PC-3 (cell line): ENCODE results near the gene FBLN1. TPM values are rescaled to one million over a fixed set of nuclear protein-coding genes. Genes with fewer than 3 reads are reported as not detected.

Source experiments
- ATAC-seq: fragments of 200-7000 bp; cut with Tn5 transposase; 2 replicates; pipeline ENCODE4 v1.9.1; 2020; ENCODE audit warnings: mild to moderate bottlenecking, moderate library complexity
- BruUV-seq: library from RNA; stranded (reverse); fragments of 400-500 nt; replicated peaks from 2 replicates; lab custom pipeline; 2021; lab: Mats Ljungman, UMichigan
- CTCF ChIA-PET: fragments of 300-600 bp; sonication (Branson Sonifier 250); formaldehyde crosslinking; loops from one replicate; lab custom pipeline; 2022; ENCODE audit warnings: antibody characterized with exemption; lab: Charles Lee
- POLR2A ChIA-PET: fragments of 300-600 bp; sonication (Branson Sonifier 250); formaldehyde crosslinking; loops from one replicate; lab custom pipeline; 2022; ENCODE audit warnings: antibody characterized with exemption; ENCODE audit not compliant: unreplicated experiment; lab: Charles Lee
- DNase-seq: peaks from one replicate; pipeline ENCODE4 v3.0.0-alpha.2; 2015
- H2AFZ ChIP-seq: fragments of 300-600 bp; sonication (generic); 2 replicates; pipeline ENCODE4 v1.6.0; 2016; ENCODE audit warnings: antibody characterized with exemption, low read length
- H3F3A ChIP-seq: fragments of 300-600 bp; sonication (generic); one replicate; pipeline ENCODE4 v1.6.0; 2017; ENCODE audit warnings: antibody characterized with exemption, low read length, control low read depth, mild to moderate bottlenecking; ENCODE audit not compliant: unreplicated experiment
- H3K27ac ChIP-seq: fragments of 300-600 bp; sonication (generic); 2 replicates; pipeline ENCODE4 v1.5.1; 2016; ENCODE audit warnings: mild to moderate bottlenecking, low read length
- H3K27me3 ChIP-seq: fragments of 300-600 bp; sonication (generic); 2 replicates; pipeline ENCODE4 v1.6.1; 2016; ENCODE audit warnings: low read length, mixed read lengths
- H3K36me3 ChIP-seq: fragments of 300-600 bp; sonication (generic); 2 replicates; pipeline ENCODE4 v1.6.1; 2016; ENCODE audit warnings: low read depth, mixed run types, low read length, mixed read lengths
- H3K4me1 ChIP-seq: fragments of 300-600 bp; sonication (generic); 2 replicates; pipeline ENCODE4 v1.5.1; 2016; ENCODE audit warnings: low read length; ENCODE audit not compliant: insufficient read depth
- H3K4me2 ChIP-seq: fragments of 300-600 bp; sonication (generic); 2 replicates; pipeline ENCODE4 v1.6.0; 2016; ENCODE audit warnings: low read length
- H3K4me3 ChIP-seq: fragments of 300-600 bp; sonication (generic); 2 replicates; pipeline ENCODE4 v1.5.1; 2016; ENCODE audit warnings: mild to moderate bottlenecking, low read length, mixed read lengths
- H3K79me2 ChIP-seq: fragments of 300-600 bp; sonication (generic); 2 replicates; pipeline ENCODE4 v1.6.1; 2017; ENCODE audit warnings: low read length, mixed read lengths
- H3K9ac ChIP-seq: fragments of 300-600 bp; sonication (generic); 2 replicates; pipeline ENCODE4 v1.6.0; 2016; ENCODE audit warnings: mild to moderate bottlenecking, low read length
- H3K9me2 ChIP-seq: fragments of 300-600 bp; sonication (generic); replicated peaks from 2 replicates; pipeline ENCODE4 v1.6.1; 2016; ENCODE audit warnings: mixed run types, low read length, mixed read lengths
- H3K9me3 ChIP-seq: fragments of 300-600 bp; sonication (generic); 2 replicates; pipeline ENCODE4 v1.6.1; 2016; ENCODE audit warnings: low read length, mixed read lengths
- H4K20me1 ChIP-seq: fragments of 300-600 bp; sonication (generic); 2 replicates; pipeline ENCODE4 v1.6.1; 2016; ENCODE audit warnings: low read length, mixed read lengths
- CTCF ChIP-seq: fragments of 300-600 bp; sonication (generic); conservative IDR thresholded peaks from 2 replicates; pipeline ENCODE4 v1.5.1; 2017; ENCODE audit warnings: antibody characterized with exemption, low read depth, mild to moderate bottlenecking, low read length
- EZH2 ChIP-seq: fragments of 300-600 bp; sonication (generic); IDR thresholded peaks from one replicate; pipeline ENCODE4 v1.6.1; 2017; ENCODE audit warnings: antibody characterized with exemption, mild to moderate bottlenecking, low read length; ENCODE audit not compliant: unreplicated experiment
- EZH2phosphoT487 ChIP-seq: fragments of 300-600 bp; sonication (generic); IDR thresholded peaks from 2 replicates; pipeline ENCODE4 v1.6.1; 2018; ENCODE audit warnings: mild to moderate bottlenecking, antibody characterized with exemption, low read length, borderline replicate concordance
- intact Hi-C: fragments of 100-400 bp; cut with micrococcal nuclease; formaldehyde crosslinking; loops from 2 replicates; pipeline ENCODE4 v1.9.0; 2023
- total RNA-seq: library from RNA; depleted of rRNA; stranded (reverse); fragments of >200 nt; gene quantifications from 2 replicates; pipeline ENCODE4 v1.2.3, GENCODE V29; 2014

The FBLN1 gene
- total RNA-seq, 1 experiment from 2014 or later: 13.4 TPM

GRCh38 chr22:45497351-45498145, 5.1 kb upstream of the FBLN1 start:
- Histone ChIP-seq H3K4me3 (no peak overlapping the region), H4K20me1 (no peaks in the 10 kb centered on the region), H3F3A (no peaks in the 10 kb centered on the region), H3K4me1 (no peaks in the 10 kb centered on the region; the same call in 1 of the 2 replicates), H3K9ac (no peak overlapping the region), H3K9me2 (no peaks in the 10 kb centered on the region), H3K27ac (no peak overlapping the region), H3K4me2 (no peak overlapping the region), H3K79me2 (no peaks in the 10 kb centered on the region), H3K36me3 (no peaks in the 10 kb centered on the region), H3K9me3 (no peaks in the 10 kb centered on the region), H2AFZ (no peak overlapping the region), H3K27me3 (no peaks in the 10 kb centered on the region)
- TF ChIP-seq EZH2phosphoT487: no peak
- no peak for TF ChIP-seq EZH2
- TF ChIP-seq CTCF: no peak
- CTCF ChIA-PET: no interaction called here
- intact Hi-C loops: no loop called here
- DNase-seq (no peak), ATAC-seq (no peak)
- no TSS peak for BruUV-seq
- POLR2A ChIA-PET: no interaction called here

GRCh38 chr22:45499746-45500145, 2.9 kb upstream of the FBLN1 start:
- POLR2A ChIA-PET: no interaction called here
- CTCF ChIA-PET: no interaction called here

More at GRCh38 chr22:45499746-45500145, 2.9 kb upstream of the FBLN1 start:
- H3K9me3 ChIP-seq: no peaks in the 10 kb centered on the region
- no peak for DNase-seq
- H3K4me1 ChIP-seq: no peaks in the 10 kb centered on the region; the same call in 1 of the 2 replicates
- H3K4me3 ChIP-seq: no peak overlapping the region
- H4K20me1 ChIP-seq: no peaks in the 10 kb centered on the region
- no peaks in the 10 kb centered on the region for H3K36me3 ChIP-seq
- H3K9ac ChIP-seq: no peak overlapping the region
- no peak for ATAC-seq
- no peaks in the 10 kb centered on the region for H3K27me3 ChIP-seq
- no peak overlapping the region for H3K4me2 ChIP-seq
- H3K27ac ChIP-seq: no peak overlapping the region
- BruUV-seq: no TSS peak
- no peaks in the 10 kb centered on the region for H3K9me2 ChIP-seq
- intact Hi-C loops: no loop called here
- H3F3A ChIP-seq: no peaks in the 10 kb centered on the region
- TF ChIP-seq CTCF (no peak), EZH2 (no peak), EZH2phosphoT487 (no peak)
- H3K79me2 ChIP-seq: no peaks in the 10 kb centered on the region
- no peak overlapping the region for H2AFZ ChIP-seq
